GM12801 (cell line): ENCODE results near the gene ZNRD2.

Experiments
- TF ChIP-seq, protein P1 (sequence below): IDR thresholded peaks from one replicate; pipeline ENCODE4 v1.5.1; 2011; ENCODE audit warnings: control low read depth; ENCODE audit not compliant: insufficient read length; ENCODE audit errors: extremely low read depth

ZNRD2 gene

DNA sequence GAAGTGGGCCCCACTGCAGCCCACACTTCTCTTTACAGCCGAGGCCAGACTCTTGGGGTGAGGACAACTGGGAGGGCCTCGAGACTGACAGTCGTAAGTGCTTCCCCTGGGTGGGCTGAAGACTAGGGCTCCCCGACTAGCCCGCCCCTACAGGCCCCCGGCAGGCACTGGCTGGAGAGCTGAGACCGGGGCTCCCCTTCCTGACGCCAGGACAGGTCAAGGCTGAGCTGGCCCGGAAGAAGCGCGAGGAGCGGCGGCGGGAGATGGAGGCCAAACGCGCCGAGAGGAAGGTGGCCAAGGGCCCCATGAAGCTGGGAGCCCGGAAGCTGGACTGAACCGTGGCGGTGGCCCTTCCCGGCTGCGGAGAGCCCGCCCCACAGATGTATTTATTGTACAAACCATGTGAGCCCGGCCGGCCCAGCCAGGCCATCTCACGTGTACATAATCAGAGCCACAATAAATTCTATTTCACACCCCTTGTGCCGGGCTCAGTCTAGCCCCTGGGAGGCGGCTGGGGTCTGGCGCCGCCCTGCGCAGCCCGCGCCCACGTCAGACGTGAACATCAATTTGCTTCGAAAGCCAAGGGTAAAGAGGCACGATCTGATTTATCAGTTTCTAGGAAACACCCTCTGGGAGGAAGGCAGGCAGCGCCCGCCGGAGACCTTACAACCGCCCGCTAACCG is 31.9 kb upstream of the ZNRD2 start:
- TF ChIP-seq, protein P1, sequence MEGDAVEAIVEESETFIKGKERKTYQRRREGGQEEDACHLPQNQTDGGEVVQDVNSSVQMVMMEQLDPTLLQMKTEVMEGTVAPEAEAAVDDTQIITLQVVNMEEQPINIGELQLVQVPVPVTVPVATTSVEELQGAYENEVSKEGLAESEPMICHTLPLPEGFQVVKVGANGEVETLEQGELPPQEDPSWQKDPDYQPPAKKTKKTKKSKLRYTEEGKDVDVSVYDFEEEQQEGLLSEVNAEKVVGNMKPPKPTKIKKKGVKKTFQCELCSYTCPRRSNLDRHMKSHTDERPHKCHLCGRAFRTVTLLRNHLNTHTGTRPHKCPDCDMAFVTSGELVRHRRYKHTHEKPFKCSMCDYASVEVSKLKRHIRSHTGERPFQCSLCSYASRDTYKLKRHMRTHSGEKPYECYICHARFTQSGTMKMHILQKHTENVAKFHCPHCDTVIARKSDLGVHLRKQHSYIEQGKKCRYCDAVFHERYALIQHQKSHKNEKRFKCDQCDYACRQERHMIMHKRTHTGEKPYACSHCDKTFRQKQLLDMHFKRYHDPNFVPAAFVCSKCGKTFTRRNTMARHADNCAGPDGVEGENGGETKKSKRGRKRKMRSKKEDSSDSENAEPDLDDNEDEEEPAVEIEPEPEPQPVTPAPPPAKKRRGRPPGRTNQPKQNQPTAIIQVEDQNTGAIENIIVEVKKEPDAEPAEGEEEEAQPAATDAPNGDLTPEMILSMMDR: no peak

DNA sequence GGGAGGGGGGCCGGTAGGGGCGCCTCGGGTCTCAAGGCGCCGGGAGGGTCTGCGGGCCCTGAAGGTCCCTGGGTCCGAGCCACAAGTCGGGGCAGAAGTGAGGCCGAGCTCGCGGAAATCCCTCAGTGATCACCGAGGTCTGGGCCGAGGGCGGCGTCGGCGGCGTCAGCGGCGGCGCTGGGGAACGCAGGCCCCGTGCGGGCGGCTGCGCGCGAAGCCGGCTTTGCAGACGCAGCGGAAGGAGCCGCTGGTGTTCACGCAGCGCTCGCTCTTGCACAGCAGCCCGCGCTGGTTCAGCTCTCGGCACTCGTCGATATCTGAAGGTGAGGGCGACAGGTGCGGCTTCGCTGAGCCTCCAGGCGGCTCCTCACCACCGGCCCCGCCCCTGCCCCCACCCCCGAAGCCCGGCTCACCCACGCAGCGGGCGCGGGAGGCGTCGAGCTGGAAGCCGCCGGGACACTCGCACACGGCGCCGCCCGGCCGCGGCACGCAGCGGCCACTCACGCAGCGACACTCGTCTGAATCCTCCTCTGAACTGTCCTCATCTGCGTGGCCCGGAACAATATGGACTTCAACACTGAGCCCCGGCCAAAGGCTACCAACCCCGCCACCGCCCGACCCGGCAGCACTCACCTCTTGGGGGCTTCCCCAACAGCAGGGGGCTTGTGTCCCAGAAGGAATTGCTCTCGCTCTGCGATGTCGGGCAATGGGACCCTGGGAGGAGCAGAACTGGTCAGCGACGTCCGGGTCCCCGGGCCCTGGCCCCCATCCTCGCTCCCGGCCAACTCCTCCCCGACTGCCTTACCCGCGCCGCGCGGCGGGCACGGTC is 31.1 kb upstream of the ZNRD2 start:
- TF ChIP-seq, protein P1: no peak

DNA sequence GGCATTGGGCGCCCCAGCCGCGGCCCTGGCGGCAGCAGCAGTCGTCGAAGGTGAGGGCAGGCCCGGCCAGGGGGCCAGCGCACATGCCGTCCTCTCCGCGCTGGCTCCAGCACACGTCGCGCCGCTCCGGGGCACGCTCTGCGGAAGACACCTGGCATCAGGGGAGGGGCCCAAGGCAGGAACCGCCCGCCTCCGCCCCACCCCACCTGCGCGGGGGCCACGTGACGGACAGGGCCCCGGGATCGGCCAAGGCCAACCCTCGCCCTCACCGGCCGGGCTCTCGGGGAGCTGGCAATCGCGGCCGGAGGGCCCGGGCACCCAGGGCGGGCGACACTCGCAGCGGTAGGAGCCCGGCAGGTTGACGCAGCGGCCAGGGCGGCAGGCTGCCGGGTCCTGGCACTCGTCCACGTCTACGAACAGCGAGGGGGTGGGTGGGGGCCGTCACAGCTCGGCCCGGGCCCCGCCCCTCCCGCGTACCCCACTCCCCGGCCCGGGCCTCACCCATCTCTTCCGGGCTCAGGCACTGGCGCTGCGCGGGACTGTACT is 30.5 kb upstream of the ZNRD2 start:
- TF ChIP-seq, protein P1: no peak

DNA sequence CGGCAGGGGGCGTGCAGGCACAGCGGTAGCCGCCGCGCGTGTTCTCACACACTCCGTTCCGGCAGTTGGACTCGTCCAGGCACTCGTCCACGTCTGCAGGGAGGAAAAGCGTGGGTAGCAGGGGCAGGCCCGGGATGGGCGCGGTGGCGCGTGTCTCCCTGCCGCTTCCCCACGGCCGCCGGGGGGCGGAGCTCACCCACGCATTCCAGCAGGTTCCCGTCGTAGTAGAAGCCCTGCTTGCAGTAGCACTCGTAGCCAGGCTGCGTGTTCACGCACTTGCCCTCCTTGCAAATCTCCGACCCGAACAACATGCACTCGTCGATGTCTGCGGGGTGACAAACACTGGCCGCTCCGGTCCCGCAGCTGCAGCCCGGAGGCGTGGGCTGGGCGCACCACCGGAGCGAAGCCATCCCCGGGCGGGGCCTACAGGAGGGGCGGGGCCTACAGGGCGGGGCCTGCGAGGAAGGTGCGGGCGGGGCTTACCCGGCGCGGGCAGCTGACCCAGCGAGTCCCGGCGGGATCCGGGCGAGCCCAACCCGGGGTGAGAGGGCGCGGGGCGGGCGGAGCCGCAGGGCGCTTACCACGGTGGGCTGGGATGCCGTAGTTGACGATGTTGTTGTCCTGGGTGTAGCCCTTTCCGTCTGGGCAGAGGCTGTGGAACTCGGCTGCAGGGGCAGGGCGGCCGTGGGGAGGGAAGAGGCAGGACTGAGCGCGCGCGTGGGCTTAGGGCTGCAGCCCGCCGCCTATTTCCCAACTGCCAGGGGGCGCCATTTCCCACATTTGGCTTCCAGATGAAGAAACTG is 29.8 kb upstream of the ZNRD2 start:
- TF ChIP-seq, protein P1: no peak

DNA sequence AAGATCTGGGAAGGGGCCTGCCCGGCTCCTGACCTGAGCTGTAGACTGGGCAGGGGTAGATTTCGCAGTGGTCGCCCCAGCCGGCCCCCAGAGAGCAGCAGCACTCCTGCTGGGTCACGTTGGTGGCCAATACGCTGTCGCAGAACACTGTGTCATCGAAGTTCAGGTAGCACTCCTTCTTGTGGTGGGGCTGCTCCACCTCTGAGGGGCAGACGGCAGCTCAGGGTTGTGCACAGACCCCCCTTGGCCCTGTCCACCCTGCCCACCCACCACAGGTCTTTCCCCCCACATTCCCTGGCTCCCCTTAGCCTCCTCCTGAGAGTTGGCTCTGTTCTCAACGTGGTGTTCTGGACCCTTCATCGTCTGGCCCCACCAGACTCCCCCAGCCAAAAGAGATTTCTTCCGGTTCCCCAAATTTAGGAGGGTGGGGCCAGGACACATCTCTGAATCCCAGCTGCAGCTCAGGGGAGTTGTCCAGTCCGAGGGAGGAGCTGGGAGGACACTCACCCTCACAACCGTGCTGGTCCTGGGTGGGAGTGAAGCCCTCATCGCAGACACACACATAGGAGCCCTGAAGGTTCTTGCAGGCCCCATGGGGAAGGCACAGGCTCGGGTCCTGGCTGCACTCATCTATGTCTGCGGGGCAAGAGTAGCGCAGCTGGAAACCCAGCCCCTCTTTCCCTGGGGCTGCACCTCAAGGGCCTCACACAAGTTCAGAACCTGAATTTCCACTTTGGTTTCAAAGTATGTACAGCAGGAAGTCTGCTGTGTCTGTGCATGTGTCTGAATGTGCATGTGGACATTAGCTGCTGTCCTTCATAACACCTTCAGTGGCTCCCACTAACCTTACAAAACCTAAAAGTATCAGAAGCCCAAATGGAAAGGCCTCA is 28.9 kb upstream of the ZNRD2 start:
- TF ChIP-seq, protein P1: no peak

DNA sequence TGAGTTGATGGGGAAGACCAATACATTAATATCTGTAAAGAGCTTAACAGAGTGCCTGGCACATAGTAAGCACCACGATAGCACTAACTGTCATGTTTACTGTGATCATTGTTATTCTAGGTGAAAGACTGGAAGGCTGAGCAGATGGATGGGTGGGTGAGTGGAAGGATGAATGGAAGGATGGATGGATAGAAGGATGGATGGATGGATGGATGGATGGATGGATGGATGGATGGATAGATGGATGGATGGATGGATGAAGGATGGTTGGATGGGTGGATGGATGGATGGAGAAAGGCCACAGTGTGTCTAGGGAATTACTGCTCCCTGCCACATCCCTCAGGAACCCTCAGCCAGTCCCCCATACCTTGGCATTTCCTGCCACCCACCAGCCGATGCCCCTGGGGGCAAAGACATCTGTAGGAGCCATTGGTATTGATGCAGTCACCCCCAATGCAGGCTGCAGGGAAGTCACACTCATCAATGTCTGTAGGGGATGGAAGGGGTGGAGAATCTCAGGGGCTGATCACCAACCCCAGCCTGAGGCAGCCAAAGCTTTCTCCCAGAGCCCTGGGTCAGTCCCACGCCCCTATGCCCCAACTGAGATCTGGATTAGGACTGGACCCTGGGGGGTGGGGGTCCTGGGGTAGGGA is 27.4 kb upstream of the ZNRD2 start:
- TF ChIP-seq, protein P1: no peak
